GM12878 (cell line): ENCODE results near the gene WDR64. TPM values are rescaled to one million over a fixed set of nuclear protein-coding genes. Genes with fewer than 3 reads are reported as not detected.

Experiments used
- ATAC-seq: fragments of 200-7000 bp; cut with Tn5 transposase; 3 replicates; pipeline ENCODE4 v1.9.1; 2020; ENCODE audit warnings: mild to moderate bottlenecking, moderate library complexity
- BruUV-seq: library from RNA; stranded (reverse); fragments of 400-500 nt; replicated peaks from 2 replicates; lab custom pipeline; 2021; lab: Mats Ljungman, UMichigan
- CTCF ChIA-PET: fragments of 300-600 bp; sonication (Branson Sonifier 250); formaldehyde crosslinking; extraction: SDS; loops from one replicate; lab custom pipeline; 2021; ENCODE audit warnings: inconsistent platforms; lab: Yijun Ruan, JAX
- POLR2A ChIA-PET: fragments of 350-600 bp; formaldehyde crosslinking; extraction: SDS; loops from one replicate; lab custom pipeline; 2021; ENCODE audit warnings: inconsistent platforms; lab: Charles Lee
- RAD21 ChIA-PET: fragments of 300-600 bp; sonication (Branson Sonifier 250); formaldehyde crosslinking; loops from one replicate; lab custom pipeline; 2023; ENCODE audit warnings: antibody characterized with exemption; ENCODE audit not compliant: unreplicated experiment; lab: Charles Lee
- SMC1A ChIA-PET: fragments of 300-600 bp; sonication (Branson Sonifier 250); formaldehyde crosslinking; loops from one replicate; lab custom pipeline; 2023; ENCODE audit not compliant: unreplicated experiment, uncharacterized antibody; lab: Charles Lee
- DNase-seq: peaks from one replicate; pipeline ENCODE4 v3.0.0-alpha.2; 2011; ENCODE audit warnings: low read depth, low spot score
- FAIRE-seq: peaks from 3 replicates; lab custom pipeline; 2011; peaks lifted over from hg19 to GRCh38; lab: Jason Lieb, UNC
- H2AFZ ChIP-seq: 2 replicates; pipeline ENCODE4 v1.6.0; 2011; ENCODE audit warnings: low read depth, low read length, control low read depth; ENCODE audit not compliant: control insufficient read depth
- H3K27ac ChIP-seq: 2 replicates; pipeline ENCODE4 v1.5.1; 2011; ENCODE audit warnings: control low read depth; ENCODE audit not compliant: control insufficient read depth, insufficient read depth
- H3K27me3 ChIP-seq, 2 experiments: replicated peaks in 1 of 2; 2 replicates each; pipeline versions ENCODE4 v1.6.0 to v1.6.1; 2011; ENCODE audit warnings: low read length in 1 of 2; ENCODE audit not compliant: control insufficient read depth in 2 of 2, insufficient read depth in 2 of 2
- H3K36me3 ChIP-seq, 2 experiments: 2 replicates each; pipeline ENCODE4 v1.5.1; 2011; ENCODE audit warnings: low read length in 1 of 2; ENCODE audit not compliant: control insufficient read depth in 2 of 2, insufficient read depth in 2 of 2
- H3K4me1 ChIP-seq: 2 replicates; pipeline ENCODE4 v1.6.1; 2011; ENCODE audit warnings: mild to moderate bottlenecking, low read length, moderate library complexity, mixed read lengths; ENCODE audit not compliant: control insufficient read depth, insufficient read depth
- H3K4me2 ChIP-seq: 2 replicates; pipeline ENCODE4 v1.6.0; 2011; ENCODE audit warnings: control low read depth; ENCODE audit not compliant: control insufficient read depth, insufficient read depth
- H3K4me3 ChIP-seq: fragments of 200-600 bp; sonication (generic); 2 replicates; pipeline ENCODE4 v1.5.1; 2016
- H3K79me2 ChIP-seq: 2 replicates; pipeline ENCODE4 v1.6.0; 2011; ENCODE audit warnings: low read length; ENCODE audit not compliant: control insufficient read depth, insufficient read depth
- H3K9ac ChIP-seq: 2 replicates; pipeline ENCODE4 v1.8.0; 2011; ENCODE audit warnings: low read length, control low read depth, mixed read lengths; ENCODE audit not compliant: control insufficient read depth, insufficient read depth
- H3K9me3 ChIP-seq: replicated peaks from 3 replicates; pipeline ENCODE4 v1.5.1; 2011; ENCODE audit warnings: mild to moderate bottlenecking, low read length; ENCODE audit not compliant: control insufficient read depth, insufficient read depth
- H4K20me1 ChIP-seq: 2 replicates; pipeline ENCODE4 v1.6.0; 2011; ENCODE audit not compliant: control insufficient read depth, insufficient read depth
- WGBS: methylation state at CpG from one replicate; pipeline ENCODE4 v1.1.6; 2016; ENCODE audit warnings: low lambda C conversion rate; ENCODE audit not compliant: insufficient replicate concordance, insufficient coverage; ENCODE audit errors: missing lambda C conversion rate; 5-methylcytosine and 5-hydroxymethylcytosine counted together
- in situ Hi-C: fragments of 300-500 bp; cut with MboI; formaldehyde crosslinking; loops from 9 replicates; pipeline ENCODE4 v1.14.3; 2018; ENCODE audit warnings: mixed read lengths
- intact Hi-C: fragments of 100-400 bp; cut with micrococcal nuclease; formaldehyde crosslinking; loops from one replicate; pipeline ENCODE4 v1.14.2; 2022; ENCODE audit not compliant: unreplicated experiment
- polyA plus RNA-seq, 11 experiments: library from polyadenylated mRNA; depleted of rRNA in 4 of 11; unstranded in 6 of 11; stranded (reverse) in 5 of 11; fragments of >200 nt; fragmentation: Nextera tagmentation in 4 of 11; fragmentation: Illumina TruSeq in 1 of 11; extraction: Ambion mirVana in 4 of 11; extraction: Trizol in 1 of 11; gene quantifications; 1 replicate in 1 of 11; 2 replicates in 10 of 11; pipeline versions ENCODE4 v1.2.1 to v1.2.3, GENCODE V29; 2011 to 2016; ENCODE audit warnings: inconsistent platforms in 2 of 11, missing spikeins in 2 of 11, low read depth in 1 of 11
- total RNA-seq, 4 experiments: library from RNA; depleted of rRNA in 3 of 4; stranded (reverse); fragments of >200 nt in 3 of 4; fragmentation: Illumina TruSeq in 1 of 4; extraction: Trizol in 1 of 4; gene quantifications; 2 replicates each; pipeline versions ENCODE4 v1.2.1 to v1.2.3, GENCODE V29; 2013 to 2021
- TF ChIP-seq, protein P1 (sequence below): IDR thresholded peaks from 2 replicates; pipeline ENCODE4 v1.6.1; 2012; ENCODE audit warnings: improper control_type of control experiment, low read depth, low read length; ENCODE audit not compliant: insufficient replicate concordance
- TF ChIP-seq, protein P2 (sequence below), 3 experiments: IDR thresholded peaks in 2 of 3; conservative IDR thresholded peaks in 1 of 3; 2 replicates each; pipeline ENCODE4 v1.5.1; 2011; ENCODE audit warnings: low read depth in 3 of 3, low read length in 3 of 3, mild to moderate bottlenecking in 3 of 3, control low read depth in 2 of 3, moderate library complexity in 2 of 3, inconsistent platforms in 1 of 3, mixed read lengths in 1 of 3; ENCODE audit not compliant: control insufficient read depth in 2 of 3, insufficient read depth in 1 of 3; ENCODE audit errors: extremely low read depth in 1 of 3

The WDR64 gene
- total and polyA plus RNA-seq, 10 of the 15 experiments (the other 5 are each of a cell fraction or from before 2014, with no cell fraction given): 0.01 TPM; not detected in 9

DNA sequence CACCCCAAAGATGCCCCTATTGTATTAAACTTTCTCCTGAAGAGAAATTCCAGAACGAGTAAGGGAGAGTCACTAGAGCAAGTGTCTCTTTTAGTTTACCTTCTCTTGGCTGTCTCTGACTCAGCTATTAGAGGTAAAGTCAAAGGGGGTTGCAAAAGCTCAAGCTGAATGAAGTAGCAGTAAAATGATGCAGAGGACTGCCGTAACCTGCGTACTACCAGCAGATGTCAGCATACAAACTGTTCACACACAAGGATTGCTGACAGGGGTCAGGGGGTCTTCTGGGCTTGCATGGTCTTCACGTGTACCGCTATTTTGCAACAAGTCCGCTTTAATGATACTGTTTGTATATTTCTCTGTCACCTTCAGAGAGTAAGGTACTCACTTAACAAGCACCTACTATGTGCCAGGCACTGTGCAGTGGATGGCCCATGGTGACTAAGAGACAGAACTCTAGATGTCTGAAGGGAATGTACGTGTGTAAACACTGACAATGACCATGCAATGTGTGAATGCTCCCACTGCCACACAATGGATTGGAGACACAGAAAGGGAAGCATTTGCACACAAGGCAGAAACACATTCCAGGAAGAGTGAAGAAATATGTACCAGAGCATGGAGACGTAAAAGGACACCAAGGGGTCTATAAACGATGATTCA, 46.8 kb upstream of the WDR64 start:
- Histone ChIP-seq H3K4me1 (peaks cover 9% of the 10 kb centered on the region; the same call in 1 of the 2 replicates), H3K4me3 (no peak overlapping the region), H3K79me2 (no peaks in the 10 kb centered on the region), H2AFZ (no peak overlapping the region), H3K36me3 (no peaks in the 10 kb centered on the region), H3K27me3 (no peaks in the 10 kb centered on the region), H4K20me1 (no peaks in the 10 kb centered on the region), H3K9ac (no peak overlapping the region), H3K27ac (no peak overlapping the region), H3K9me3 (no peaks in the 10 kb centered on the region), H3K4me2 (no peak overlapping the region)
- FAIRE-seq (no peak), DNase-seq (no peak), ATAC-seq (no peak; the same call in 2 of the 3 replicates)
- BruUV-seq: no TSS peak
- ChIA-PET SMC1A (no interaction called here), POLR2A (interaction anchor here (0.9 kb wide), 1 partner anchor 12 kb away, joined by 7 read pairs; no protein-coding TSS in a partner anchor), RAD21 (no interaction called here), CTCF (interaction anchor here (0.7 kb wide), 1 partner anchor 8 kb away, joined by 3 read pairs; no protein-coding TSS in a partner anchor)
- intact Hi-C loops (no loop called here), in situ Hi-C loops (no loop called here)
- WGBS: 79% methylated on average over 9 of the region's 9 CpGs
- TF ChIP-seq, protein P1, sequence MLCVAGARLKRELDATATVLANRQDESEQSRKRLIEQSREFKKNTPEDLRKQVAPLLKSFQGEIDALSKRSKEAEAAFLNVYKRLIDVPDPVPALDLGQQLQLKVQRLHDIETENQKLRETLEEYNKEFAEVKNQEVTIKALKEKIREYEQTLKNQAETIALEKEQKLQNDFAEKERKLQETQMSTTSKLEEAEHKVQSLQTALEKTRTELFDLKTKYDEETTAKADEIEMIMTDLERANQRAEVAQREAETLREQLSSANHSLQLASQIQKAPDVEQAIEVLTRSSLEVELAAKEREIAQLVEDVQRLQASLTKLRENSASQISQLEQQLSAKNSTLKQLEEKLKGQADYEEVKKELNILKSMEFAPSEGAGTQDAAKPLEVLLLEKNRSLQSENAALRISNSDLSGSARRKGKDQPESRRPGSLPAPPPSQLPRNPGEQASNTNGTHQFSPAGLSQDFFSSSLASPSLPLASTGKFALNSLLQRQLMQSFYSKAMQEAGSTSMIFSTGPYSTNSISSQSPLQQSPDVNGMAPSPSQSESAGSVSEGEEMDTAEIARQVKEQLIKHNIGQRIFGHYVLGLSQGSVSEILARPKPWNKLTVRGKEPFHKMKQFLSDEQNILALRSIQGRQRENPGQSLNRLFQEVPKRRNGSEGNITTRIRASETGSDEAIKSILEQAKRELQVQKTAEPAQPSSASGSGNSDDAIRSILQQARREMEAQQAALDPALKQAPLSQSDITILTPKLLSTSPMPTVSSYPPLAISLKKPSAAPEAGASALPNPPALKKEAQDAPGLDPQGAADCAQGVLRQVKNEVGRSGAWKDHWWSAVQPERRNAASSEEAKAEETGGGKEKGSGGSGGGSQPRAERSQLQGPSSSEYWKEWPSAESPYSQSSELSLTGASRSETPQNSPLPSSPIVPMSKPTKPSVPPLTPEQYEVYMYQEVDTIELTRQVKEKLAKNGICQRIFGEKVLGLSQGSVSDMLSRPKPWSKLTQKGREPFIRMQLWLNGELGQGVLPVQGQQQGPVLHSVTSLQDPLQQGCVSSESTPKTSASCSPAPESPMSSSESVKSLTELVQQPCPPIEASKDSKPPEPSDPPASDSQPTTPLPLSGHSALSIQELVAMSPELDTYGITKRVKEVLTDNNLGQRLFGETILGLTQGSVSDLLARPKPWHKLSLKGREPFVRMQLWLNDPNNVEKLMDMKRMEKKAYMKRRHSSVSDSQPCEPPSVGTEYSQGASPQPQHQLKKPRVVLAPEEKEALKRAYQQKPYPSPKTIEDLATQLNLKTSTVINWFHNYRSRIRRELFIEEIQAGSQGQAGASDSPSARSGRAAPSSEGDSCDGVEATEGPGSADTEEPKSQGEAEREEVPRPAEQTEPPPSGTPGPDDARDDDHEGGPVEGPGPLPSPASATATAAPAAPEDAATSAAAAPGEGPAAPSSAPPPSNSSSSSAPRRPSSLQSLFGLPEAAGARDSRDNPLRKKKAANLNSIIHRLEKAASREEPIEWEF: no peak
- TF ChIP-seq, protein P2, sequence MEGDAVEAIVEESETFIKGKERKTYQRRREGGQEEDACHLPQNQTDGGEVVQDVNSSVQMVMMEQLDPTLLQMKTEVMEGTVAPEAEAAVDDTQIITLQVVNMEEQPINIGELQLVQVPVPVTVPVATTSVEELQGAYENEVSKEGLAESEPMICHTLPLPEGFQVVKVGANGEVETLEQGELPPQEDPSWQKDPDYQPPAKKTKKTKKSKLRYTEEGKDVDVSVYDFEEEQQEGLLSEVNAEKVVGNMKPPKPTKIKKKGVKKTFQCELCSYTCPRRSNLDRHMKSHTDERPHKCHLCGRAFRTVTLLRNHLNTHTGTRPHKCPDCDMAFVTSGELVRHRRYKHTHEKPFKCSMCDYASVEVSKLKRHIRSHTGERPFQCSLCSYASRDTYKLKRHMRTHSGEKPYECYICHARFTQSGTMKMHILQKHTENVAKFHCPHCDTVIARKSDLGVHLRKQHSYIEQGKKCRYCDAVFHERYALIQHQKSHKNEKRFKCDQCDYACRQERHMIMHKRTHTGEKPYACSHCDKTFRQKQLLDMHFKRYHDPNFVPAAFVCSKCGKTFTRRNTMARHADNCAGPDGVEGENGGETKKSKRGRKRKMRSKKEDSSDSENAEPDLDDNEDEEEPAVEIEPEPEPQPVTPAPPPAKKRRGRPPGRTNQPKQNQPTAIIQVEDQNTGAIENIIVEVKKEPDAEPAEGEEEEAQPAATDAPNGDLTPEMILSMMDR (IDR thresholded peaks at IDR 0.05 in 2 of 3, conservative IDR thresholded peaks at IDR 0.05 in 1 of 3; ENCODE audit: control insufficient read depth in 2 of 3, extremely low read depth in 1 of 3, insufficient read depth in 1 of 3, low read depth in 3 of 3, low read length in 3 of 3): peak in 2 of 3 experiments; percentile 10 to 30; a peak in 2 of 6 replicates
